Osteoblast (primary cell): ENCODE measurements around the gene NFATC1. TPM values are rescaled to one million over a fixed set of nuclear protein-coding genes. Genes with fewer than 3 reads are reported as not detected.

Source experiments
- DNase-seq: peaks from one replicate; pipeline ENCODE4 v3.0.0; 2011; ENCODE audit warnings: low spot score, mixed read lengths; ENCODE audit not compliant: insufficient read length; ENCODE audit errors: missing footprints
- H2AFZ ChIP-seq: 2 replicates; pipeline ENCODE4 v1.6.0; 2011; ENCODE audit warnings: mild to moderate bottlenecking, low read length
- H3K27ac ChIP-seq: 2 replicates; pipeline ENCODE4 v1.5.1; 2011; ENCODE audit warnings: mild to moderate bottlenecking, low read depth, low read length, moderate library complexity
- H3K27me3 ChIP-seq: 2 replicates; pipeline ENCODE4 v1.6.0; 2012; ENCODE audit warnings: mild to moderate bottlenecking, control low read depth, inconsistent platforms, low read length, moderate library complexity; ENCODE audit not compliant: insufficient read depth
- H3K36me3 ChIP-seq: 2 replicates; pipeline ENCODE4 v1.5.1; 2011; ENCODE audit warnings: mild to moderate bottlenecking, low read length, control low read depth, moderate library complexity; ENCODE audit not compliant: insufficient read depth
- H3K4me1 ChIP-seq: 2 replicates; pipeline ENCODE4 v1.5.1; 2011; ENCODE audit warnings: mild to moderate bottlenecking, low read length, control low read depth, moderate library complexity; ENCODE audit not compliant: insufficient read depth
- H3K4me2 ChIP-seq: 2 replicates; pipeline ENCODE4 v1.6.0; 2011; ENCODE audit warnings: mild to moderate bottlenecking, low read length; ENCODE audit not compliant: insufficient read depth
- H3K4me3 ChIP-seq: fragments of 200-600 bp; sonication (generic); 3 replicates; pipeline ENCODE4 v1.5.1; 2012; ENCODE audit warnings: mild to moderate bottlenecking, low read length, inconsistent platforms; ENCODE audit not compliant: insufficient read depth
- H3K79me2 ChIP-seq: 2 replicates; pipeline ENCODE4 v1.6.0; 2012; ENCODE audit warnings: mild to moderate bottlenecking, low read length, control low read depth, inconsistent platforms; ENCODE audit not compliant: insufficient read depth
- H3K9me3 ChIP-seq: 2 replicates; pipeline ENCODE4 v1.5.1; 2011; ENCODE audit warnings: low read depth, low read length, control low read depth
- H4K20me1 ChIP-seq: 2 replicates; pipeline ENCODE4 v1.6.0; 2012; ENCODE audit warnings: mild to moderate bottlenecking, low read length, control low read depth; ENCODE audit not compliant: insufficient read depth
- CTCF ChIP-seq: IDR thresholded peaks from 2 replicates; pipeline ENCODE4 v1.5.1; 2011; ENCODE audit warnings: mild to moderate bottlenecking, low read depth, low read length, moderate library complexity; ENCODE audit errors: extremely low read depth
- total RNA-seq: library from RNA; depleted of rRNA; stranded (reverse); fragments of >200 nt; gene quantifications from 2 replicates; pipeline ENCODE4 v1.2.3, GENCODE V29; 2012

The NFATC1 gene
- total RNA-seq, 1 donor = 6.2 TPM

GRCh38 chr18:79484661-79485621 is 89.2 kb downstream of the NFATC1 start:
- no peaks in the 10 kb centered on the region for H3K27me3 ChIP-seq
- no peak for TF ChIP-seq CTCF
- no peaks in the 10 kb centered on the region for H4K20me1 ChIP-seq
- no peaks in the 10 kb centered on the region for H3K36me3 ChIP-seq
- H3K4me1 ChIP-seq = peaks cover 17% of the 10 kb centered on the region
- H3K4me3 ChIP-seq = peak overlapping the region; percentile 66
- peak overlapping the region; percentile 73 for H2AFZ ChIP-seq
- DNase-seq = peak; percentile 100
- no peaks in the 10 kb centered on the region for H3K79me2 ChIP-seq
- H3K27ac ChIP-seq = peak overlapping the region; percentile 98
- H3K4me2 ChIP-seq = peak overlapping the region; percentile 83
- no peaks in the 10 kb centered on the region for H3K9me3 ChIP-seq

- H3K9me3 ChIP-seq = no peaks in the 10 kb centered on the region
- peak overlapping the region; percentile 83 for H3K4me2 ChIP-seq
- no peak overlapping the region for H2AFZ ChIP-seq
- H3K4me1 ChIP-seq = peaks cover 17% of the 10 kb centered on the region
- no peak for TF ChIP-seq CTCF
- no peaks in the 10 kb centered on the region for H3K27me3 ChIP-seq
- H3K4me3 ChIP-seq = peak overlapping the region; percentile 66
- H4K20me1 ChIP-seq = no peaks in the 10 kb centered on the region
- no peaks in the 10 kb centered on the region for H3K79me2 ChIP-seq
- peak; percentile 100 for DNase-seq
- peak overlapping the region; percentile 98 for H3K27ac ChIP-seq
- no peaks in the 10 kb centered on the region for H3K36me3 ChIP-seq
These were observed 90.1 kb downstream of the NFATC1 start for GRCh38 chr18:79485788-79486355.

- H3K4me3 ChIP-seq = no peak overlapping the region
- H3K36me3 ChIP-seq = no peaks in the 10 kb centered on the region
- H3K27ac ChIP-seq = peak overlapping the region; percentile 98
These were observed 90.8 kb downstream of the NFATC1 start for GRCh38 chr18:79486356-79487182.

More at GRCh38 chr18:79486356-79487182, 90.8 kb downstream of the NFATC1 start:
- H2AFZ ChIP-seq = no peak overlapping the region
- H3K9me3 ChIP-seq = no peaks in the 10 kb centered on the region
- no peaks in the 10 kb centered on the region for H4K20me1 ChIP-seq
- no peaks in the 10 kb centered on the region for H3K79me2 ChIP-seq
- TF ChIP-seq CTCF = no peak
- H3K4me1 ChIP-seq = peaks cover 17% of the 10 kb centered on the region
- H3K27me3 ChIP-seq = no peaks in the 10 kb centered on the region
- H3K4me2 ChIP-seq = peak overlapping the region; percentile 83
- no peak for DNase-seq
